SK-N-SH (cell line): ENCODE data around the gene YES1. TPM values are rescaled to one million over a fixed set of nuclear protein-coding genes. Genes with fewer than 3 reads are reported as not detected.

Experiments used
- CTCF ChIA-PET: fragments of 300-600, 350-600 bp; formaldehyde crosslinking; extraction: SDS; loops from one replicate; lab custom pipeline; 2021; lab: Yijun Ruan, JAX
- POLR2A ChIA-PET: fragments of 350-600 bp; sonication (Branson Sonifier 250); formaldehyde crosslinking; extraction: SDS; loops from one replicate; lab custom pipeline; 2020; ENCODE audit warnings: antibody characterized with exemption, inconsistent platforms; lab: Yijun Ruan, JAX
- DNase-seq: peaks from one replicate; pipeline ENCODE4 v3.0.0; 2012
- H2AFZ ChIP-seq: fragments of 200-600 bp; sonication (generic); 2 replicates; pipeline ENCODE4 v1.8.1; 2016; ENCODE audit warnings: antibody characterized with exemption, mild to moderate bottlenecking, low read depth
- H3F3A ChIP-seq: fragments of 200-600 bp; sonication (generic); replicated peaks from 2 replicates; pipeline ENCODE3; 2016; ENCODE audit warnings: antibody characterized with exemption, mild to moderate bottlenecking; ENCODE audit not compliant: insufficient read depth
- H3K27ac ChIP-seq, 2 experiments: fragments of 200-500 bp in 1 of 2; fragments of 200-600 bp in 1 of 2; sonication (Bioruptor generic) in 1 of 2; sonication (generic), shearing (Covaris generic) in 1 of 2; 2 replicates each; pipeline versions ENCODE4 v1.5.1 to v1.6.1; 2014 to 2016; ENCODE audit warnings: low read depth in 2 of 2, inconsistent platforms in 1 of 2, low read length in 1 of 2, mild to moderate bottlenecking in 1 of 2, mixed read lengths in 1 of 2
- H3K27me3 ChIP-seq: fragments of 200-600 bp; sonication (generic), shearing (Covaris generic); 2 replicates; pipeline ENCODE4 v1.6.1; 2016; ENCODE audit warnings: mixed run types; ENCODE audit not compliant: insufficient read depth
- H3K36me3 ChIP-seq, 2 experiments: fragments of 200-500 bp in 1 of 2; fragments of 200-600 bp in 1 of 2; sonication (Bioruptor generic) in 1 of 2; sonication (generic) in 1 of 2; replicated peaks in 1 of 2; 2 replicates each; pipeline versions ENCODE3 to v1.5.1; 2014 to 2016; ENCODE audit warnings: low read length in 1 of 2, mild to moderate bottlenecking in 1 of 2; ENCODE audit not compliant: insufficient read depth in 2 of 2, control insufficient read depth in 1 of 2
- H3K4me1 ChIP-seq, 2 experiments: fragments of 200-500 bp in 1 of 2; fragments of 200-600 bp in 1 of 2; sonication (Bioruptor generic) in 1 of 2; sonication (generic), shearing (Covaris generic) in 1 of 2; 2 replicates each; pipeline versions ENCODE4 v1.5.1 to v1.6.1; 2014 to 2016; ENCODE audit warnings: low read depth in 1 of 2, low read length in 1 of 2, mixed run types in 1 of 2; ENCODE audit not compliant: insufficient read depth in 2 of 2, control insufficient read depth in 1 of 2
- H3K4me2 ChIP-seq: fragments of 200-600 bp; sonication (generic), shearing (Covaris generic); 2 replicates; pipeline ENCODE4 v1.6.1; 2017; ENCODE audit warnings: mixed run types
- H3K4me3 ChIP-seq, 2 experiments: fragments of 200-500 bp in 1 of 2; fragments of 200-600 bp in 1 of 2; sonication (Bioruptor generic) in 1 of 2; sonication (generic), shearing (Covaris generic) in 1 of 2; 2 replicates each; pipeline versions ENCODE4 v1.5.1 to v1.8.1; 2014 to 2016; ENCODE audit warnings: low read depth in 2 of 2, inconsistent platforms in 1 of 2, low read length in 1 of 2, mild to moderate bottlenecking in 1 of 2, mixed read lengths in 1 of 2, moderate library complexity in 1 of 2
- H3K79me2 ChIP-seq: fragments of 200-600 bp; sonication (generic); 2 replicates; pipeline ENCODE4 v1.8.1; 2017; ENCODE audit warnings: mild to moderate bottlenecking; ENCODE audit not compliant: insufficient read depth
- H3K9ac ChIP-seq: fragments of 200-600 bp; sonication (generic); 2 replicates; pipeline ENCODE4 v1.6.1; 2017; ENCODE audit warnings: mixed run types
- H3K9me2 ChIP-seq: fragments of 200-600 bp; sonication (generic); 2 replicates; pipeline ENCODE4 v1.6.1; 2017; ENCODE audit warnings: mixed run types
- H3K9me3 ChIP-seq: fragments of 200-600 bp; sonication (generic); 2 replicates; pipeline ENCODE4 v1.6.1; 2017; ENCODE audit warnings: mixed run types, mild to moderate bottlenecking, moderate library complexity
- H4K20me1 ChIP-seq: fragments of 200-600 bp; sonication (generic); 2 replicates; pipeline ENCODE4 v1.6.1; 2017; ENCODE audit warnings: mild to moderate bottlenecking, mixed run types; ENCODE audit not compliant: insufficient read depth
- ELF1 ChIP-seq: IDR thresholded peaks from 2 replicates; pipeline ENCODE4 v1.4.0; 2012
- EP300 ChIP-seq, 2 experiments: IDR thresholded peaks; 2 replicates each; pipeline versions ENCODE4 v1.4.0 to v1.6.1; 2012; ENCODE audit warnings: borderline replicate concordance in 1 of 2, low read depth in 1 of 2, low read length in 1 of 2
- FOSL2 ChIP-seq: IDR thresholded peaks from 2 replicates; pipeline ENCODE4 v1.4.0; 2012; ENCODE audit warnings: low read depth, mild to moderate bottlenecking, moderate library complexity, borderline replicate concordance
- FOXJ3 ChIP-seq: sonication (generic); formaldehyde crosslinking; IDR thresholded peaks from 2 replicates; pipeline ENCODE4 v1.5.1; 2020; ENCODE audit warnings: mild to moderate bottlenecking, missing genetic modification reagents
- GABPA ChIP-seq: IDR thresholded peaks from 2 replicates; pipeline ENCODE4 v1.4.0; 2012; ENCODE audit warnings: low read depth, mild to moderate bottlenecking
- GATA2 ChIP-seq: sonication (generic); formaldehyde crosslinking; IDR thresholded peaks from 2 replicates; pipeline ENCODE4 v1.5.0; 2020; ENCODE audit warnings: mild to moderate bottlenecking, missing genetic modification reagents
- MEF2A ChIP-seq: IDR thresholded peaks from 2 replicates; pipeline ENCODE4 v1.4.0; 2012; ENCODE audit warnings: low read depth, borderline replicate concordance
- NFIC ChIP-seq: IDR thresholded peaks from 2 replicates; pipeline ENCODE4 v1.4.0; 2012; ENCODE audit warnings: borderline replicate concordance
- NRF1 ChIP-seq: IDR thresholded peaks from 2 replicates; pipeline ENCODE4 v1.6.1; 2012; ENCODE audit warnings: low read depth, mild to moderate bottlenecking, low read length
- RAD21 ChIP-seq: IDR thresholded peaks from 2 replicates; pipeline ENCODE4 v1.6.1; 2012; ENCODE audit warnings: mild to moderate bottlenecking, low read length
- RCOR1 ChIP-seq: fragments of 150-350 bp; IDR thresholded peaks from 2 replicates; pipeline ENCODE4 v1.6.1; 2017; ENCODE audit warnings: antibody characterized with exemption, low read length
- USF2 ChIP-seq: fragments of 150-350 bp; IDR thresholded peaks from 2 replicates; pipeline ENCODE4 v1.6.1; 2017; ENCODE audit warnings: antibody characterized with exemption, low read length, low read depth, borderline replicate concordance
- WGBS: methylation state at CpG from one replicate; pipeline ENCODE4 v1.1.6; 2017; ENCODE audit warnings: low lambda C conversion rate; 5-methylcytosine and 5-hydroxymethylcytosine counted together
- polyA plus RNA-seq, 3 experiments: library from polyadenylated mRNA; depleted of rRNA; stranded (reverse); fragments of >200 nt; gene quantifications; 2 replicates each; pipeline ENCODE4 v1.2.3, GENCODE V29; 2012
- TF ChIP-seq, protein P1 (sequence below): fragments of 150-350 bp; IDR thresholded peaks from 2 replicates; pipeline ENCODE4 v1.6.1; 2016; ENCODE audit warnings: mild to moderate bottlenecking, low read depth, low read length
- TF ChIP-seq, protein P2 (sequence below): IDR thresholded peaks from 2 replicates; pipeline ENCODE4 v1.4.0; 2012; ENCODE audit warnings: low read depth, borderline replicate concordance

Gene YES1
- polyA plus RNA-seq, 1 of the 3 experiments (the other 2 are of a cell fraction) = 7.9 TPM

DNA sequence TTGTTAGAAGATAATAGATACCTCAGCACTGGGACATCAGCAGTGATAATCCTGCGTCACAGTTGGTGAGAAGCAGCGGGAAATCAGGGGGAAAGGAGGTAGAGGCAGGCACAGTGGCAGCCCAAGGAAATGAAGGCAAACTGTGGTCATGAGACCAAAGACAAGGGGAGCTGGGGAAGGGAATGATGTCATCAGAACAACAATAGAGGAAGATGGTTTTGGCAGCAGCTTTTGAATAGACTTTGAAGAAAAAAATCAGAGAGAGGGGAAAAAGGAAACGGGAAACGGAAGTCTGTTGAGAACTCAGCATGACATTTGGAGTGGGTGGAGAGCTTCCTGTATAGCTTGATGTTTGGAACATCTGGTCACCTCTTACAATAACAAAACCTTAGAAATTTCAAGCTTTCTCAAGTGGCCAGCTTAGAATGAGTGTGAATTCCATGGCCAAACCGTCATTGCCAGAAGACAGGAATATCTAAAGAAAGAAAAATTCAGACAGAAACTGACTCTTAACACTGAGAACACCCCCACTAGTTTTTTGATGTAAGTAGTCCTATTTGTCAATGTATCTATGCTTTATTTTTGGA, 18.4 kb upstream of the YES1 start:
- POLR2A ChIA-PET = no interaction called here
- Histone ChIP-seq H3K9me3 (no peaks in the 10 kb centered on the region), H3K79me2 (no peaks in the 10 kb centered on the region), H3F3A (no peaks in the 10 kb centered on the region), H3K4me2 (0 out of 2 replicates have a peak overlapping the region, but pooled peaks have one; percentile 17), H4K20me1 (no peaks in the 10 kb centered on the region), H3K4me3 (no peak overlapping the region), H3K9ac (no peak overlapping the region), H2AFZ (peak overlapping the region; percentile 25), H3K36me3 (no peaks in the 10 kb centered on the region), H3K9me2 (no peaks in the 10 kb centered on the region), H3K4me1 (peaks cover 3 to 4% of the 10 kb centered on the region in 2 experiments; a peak in 2 of 4 replicates), H3K27ac (no peak overlapping the region), H3K27me3 (peaks cover 5% of the 10 kb centered on the region; the same call in 1 of the 2 replicates)
- TF ChIP-seq NFIC (no peak), EP300 (IDR thresholded peaks at IDR 0.05; ENCODE audit: borderline replicate concordance in 1 of 2, low read depth in 1 of 2, low read length in 1 of 2) (no peak), RAD21 (no peak), GATA2 (CRISPR knock-in tag) (no peak), NRF1 (no peak), ELF1 (no peak), FOXJ3 (CRISPR knock-in tag) (no peak), FOSL2 (no peak), GABPA (no peak), MEF2A (no peak), USF2 (no peak), RCOR1 (no peak)
- TF ChIP-seq, protein P1, sequence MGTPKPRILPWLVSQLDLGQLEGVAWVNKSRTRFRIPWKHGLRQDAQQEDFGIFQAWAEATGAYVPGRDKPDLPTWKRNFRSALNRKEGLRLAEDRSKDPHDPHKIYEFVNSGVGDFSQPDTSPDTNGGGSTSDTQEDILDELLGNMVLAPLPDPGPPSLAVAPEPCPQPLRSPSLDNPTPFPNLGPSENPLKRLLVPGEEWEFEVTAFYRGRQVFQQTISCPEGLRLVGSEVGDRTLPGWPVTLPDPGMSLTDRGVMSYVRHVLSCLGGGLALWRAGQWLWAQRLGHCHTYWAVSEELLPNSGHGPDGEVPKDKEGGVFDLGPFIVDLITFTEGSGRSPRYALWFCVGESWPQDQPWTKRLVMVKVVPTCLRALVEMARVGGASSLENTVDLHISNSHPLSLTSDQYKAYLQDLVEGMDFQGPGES = no peak
- TF ChIP-seq, protein P2, sequence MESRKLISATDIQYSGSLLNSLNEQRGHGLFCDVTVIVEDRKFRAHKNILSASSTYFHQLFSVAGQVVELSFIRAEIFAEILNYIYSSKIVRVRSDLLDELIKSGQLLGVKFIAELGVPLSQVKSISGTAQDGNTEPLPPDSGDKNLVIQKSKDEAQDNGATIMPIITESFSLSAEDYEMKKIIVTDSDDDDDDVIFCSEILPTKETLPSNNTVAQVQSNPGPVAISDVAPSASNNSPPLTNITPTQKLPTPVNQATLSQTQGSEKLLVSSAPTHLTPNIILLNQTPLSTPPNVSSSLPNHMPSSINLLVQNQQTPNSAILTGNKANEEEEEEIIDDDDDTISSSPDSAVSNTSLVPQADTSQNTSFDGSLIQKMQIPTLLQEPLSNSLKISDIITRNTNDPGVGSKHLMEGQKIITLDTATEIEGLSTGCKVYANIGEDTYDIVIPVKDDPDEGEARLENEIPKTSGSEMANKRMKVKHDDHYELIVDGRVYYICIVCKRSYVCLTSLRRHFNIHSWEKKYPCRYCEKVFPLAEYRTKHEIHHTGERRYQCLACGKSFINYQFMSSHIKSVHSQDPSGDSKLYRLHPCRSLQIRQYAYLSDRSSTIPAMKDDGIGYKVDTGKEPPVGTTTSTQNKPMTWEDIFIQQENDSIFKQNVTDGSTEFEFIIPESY = no peak
- CTCF ChIA-PET = interaction anchor here (0.6 to 7.8 kb wide), 48 partner anchors 9 to 546 kb away, joined by 3 to 149 read pairs (median 5); partner anchors contain the start of gene ENOSF1
- no peak for DNase-seq
- WGBS = 39% methylated on average over 5 of the region's 5 CpGs
